ENCODE measurements around the gene NDUFA11.
"Not testable (repeated sequence)": the region's sequence is repeated elsewhere in the genome, so short reads cannot be mapped to it uniquely, and the experiment has no call there.

NDUFA11 gene

DNA sequence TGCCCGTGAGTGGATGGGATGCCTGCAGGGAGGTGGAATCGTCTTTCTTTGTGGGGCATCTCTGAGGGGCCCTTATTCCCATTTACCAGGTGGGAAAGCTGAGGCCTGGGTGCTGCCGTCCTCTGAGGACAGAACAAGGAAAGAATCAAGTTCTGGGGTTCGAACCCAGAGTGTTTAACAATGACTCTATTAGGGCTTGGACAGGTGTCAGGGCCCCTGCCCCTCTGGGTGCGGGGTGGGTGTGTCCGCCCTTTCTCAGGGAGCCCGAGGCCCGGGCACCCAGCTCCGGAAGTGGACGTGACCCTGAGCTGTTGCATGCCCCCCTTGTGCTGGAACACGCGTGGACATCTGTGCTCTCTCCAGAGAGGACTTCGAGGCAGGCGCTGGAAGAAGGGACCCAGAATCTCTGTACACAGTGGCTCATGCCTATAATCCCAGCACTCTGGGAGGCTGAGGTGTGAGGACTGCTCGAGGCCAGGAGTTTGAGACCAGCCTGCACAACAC, 10.8 kb downstream of the NDUFA11 start:
- TF ChIP-seq, protein P1, sequence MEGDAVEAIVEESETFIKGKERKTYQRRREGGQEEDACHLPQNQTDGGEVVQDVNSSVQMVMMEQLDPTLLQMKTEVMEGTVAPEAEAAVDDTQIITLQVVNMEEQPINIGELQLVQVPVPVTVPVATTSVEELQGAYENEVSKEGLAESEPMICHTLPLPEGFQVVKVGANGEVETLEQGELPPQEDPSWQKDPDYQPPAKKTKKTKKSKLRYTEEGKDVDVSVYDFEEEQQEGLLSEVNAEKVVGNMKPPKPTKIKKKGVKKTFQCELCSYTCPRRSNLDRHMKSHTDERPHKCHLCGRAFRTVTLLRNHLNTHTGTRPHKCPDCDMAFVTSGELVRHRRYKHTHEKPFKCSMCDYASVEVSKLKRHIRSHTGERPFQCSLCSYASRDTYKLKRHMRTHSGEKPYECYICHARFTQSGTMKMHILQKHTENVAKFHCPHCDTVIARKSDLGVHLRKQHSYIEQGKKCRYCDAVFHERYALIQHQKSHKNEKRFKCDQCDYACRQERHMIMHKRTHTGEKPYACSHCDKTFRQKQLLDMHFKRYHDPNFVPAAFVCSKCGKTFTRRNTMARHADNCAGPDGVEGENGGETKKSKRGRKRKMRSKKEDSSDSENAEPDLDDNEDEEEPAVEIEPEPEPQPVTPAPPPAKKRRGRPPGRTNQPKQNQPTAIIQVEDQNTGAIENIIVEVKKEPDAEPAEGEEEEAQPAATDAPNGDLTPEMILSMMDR (IDR thresholded peaks at IDR 0.05; ENCODE audit: extremely low read depth, missing control alignments): no peak
- DNase-seq (ENCODE audit: low spot score): no peak

DNA sequence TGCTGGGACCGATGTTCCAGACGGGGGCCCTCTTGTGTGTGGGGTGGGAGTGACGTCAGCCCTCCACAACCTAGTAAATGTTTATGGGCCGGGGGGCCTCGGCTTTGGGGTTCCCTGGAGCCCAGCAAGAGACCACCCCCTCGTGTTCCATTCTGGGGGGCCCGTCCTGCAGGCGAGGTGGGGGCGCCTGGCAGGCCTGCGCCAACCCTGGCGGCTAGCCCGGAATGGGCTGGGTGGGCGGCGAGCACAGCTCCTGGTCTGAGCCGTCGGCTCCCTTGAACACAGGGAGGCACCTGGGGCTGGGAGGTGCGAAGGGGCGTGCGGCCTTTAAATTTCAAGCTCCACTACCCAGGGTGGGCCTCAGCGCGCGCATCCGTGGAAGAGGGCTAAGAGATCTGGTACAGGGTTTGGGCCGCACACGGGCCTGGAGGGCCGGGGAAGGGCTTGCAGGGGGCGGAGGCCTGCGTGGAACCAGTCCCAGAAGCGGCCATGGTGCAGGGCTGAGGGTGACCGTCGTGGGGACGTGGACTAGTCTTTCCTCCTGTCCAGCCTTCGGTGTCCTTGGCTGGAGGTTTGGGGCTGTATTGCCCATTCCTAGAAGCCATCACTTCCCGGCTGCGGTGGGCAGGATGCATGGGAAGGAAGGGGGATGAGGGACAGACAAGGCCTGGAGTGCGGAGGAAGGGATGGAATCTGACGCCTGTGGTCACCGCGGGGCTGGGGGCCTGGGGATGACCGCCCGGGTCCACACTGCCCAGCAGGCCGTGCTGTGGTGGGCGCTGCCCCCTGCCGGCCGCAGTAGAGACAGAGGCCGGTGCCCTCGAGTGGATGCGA, 11.4 kb downstream of the NDUFA11 start:
- TF ChIP-seq, protein P1 (IDR thresholded peaks at IDR 0.05; ENCODE audit: extremely low read depth, missing control alignments): peak; percentile 1
- DNase-seq (ENCODE audit: low spot score): peak; percentile 63

DNA sequence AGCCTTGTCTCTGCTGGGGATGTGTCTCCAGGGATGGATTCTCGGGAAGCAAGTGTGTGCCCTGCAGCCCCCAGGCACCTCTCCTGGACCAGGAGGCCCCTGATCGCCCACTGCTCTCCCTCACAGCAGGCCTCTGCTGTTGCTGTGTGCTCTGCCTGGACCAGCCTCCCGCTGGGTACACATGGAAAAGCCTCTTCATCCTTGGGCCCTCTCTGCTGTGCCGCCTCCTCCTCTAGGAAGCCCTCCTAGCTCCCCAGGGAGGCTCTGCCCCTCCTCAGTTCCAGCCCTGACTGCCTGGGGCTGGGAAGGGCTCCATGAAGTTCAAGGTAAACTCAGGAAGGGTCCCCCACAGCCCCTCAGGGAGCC, 12.0 kb downstream of the NDUFA11 start:
- TF ChIP-seq, protein P1 (IDR thresholded peaks at IDR 0.05; ENCODE audit: extremely low read depth, missing control alignments): no peak
- no peak for DNase-seq (ENCODE audit: low spot score)

DNA sequence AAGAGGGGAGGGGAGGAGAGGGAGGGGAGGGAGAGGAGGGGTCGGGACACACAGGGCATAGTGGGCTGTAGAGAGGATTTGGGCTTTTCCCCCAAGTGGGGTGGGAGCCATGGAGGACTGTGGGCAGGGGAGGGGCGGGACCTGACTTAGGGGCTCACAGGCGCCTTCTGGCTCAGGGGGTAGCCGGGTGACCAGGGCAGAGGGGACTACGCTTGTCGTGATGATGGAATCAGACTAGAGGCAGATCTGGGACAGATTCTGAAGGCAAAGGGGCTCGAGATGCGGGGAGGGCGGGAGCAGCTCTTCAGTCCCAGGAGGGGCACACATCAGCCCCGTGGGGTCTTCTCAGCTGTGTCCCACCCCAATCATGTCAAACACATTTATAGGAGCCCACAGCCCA, 13.5 kb downstream of the NDUFA11 start:
- TF ChIP-seq, protein P1 (IDR thresholded peaks at IDR 0.05; ENCODE audit: extremely low read depth, missing control alignments): no peak

DNA sequence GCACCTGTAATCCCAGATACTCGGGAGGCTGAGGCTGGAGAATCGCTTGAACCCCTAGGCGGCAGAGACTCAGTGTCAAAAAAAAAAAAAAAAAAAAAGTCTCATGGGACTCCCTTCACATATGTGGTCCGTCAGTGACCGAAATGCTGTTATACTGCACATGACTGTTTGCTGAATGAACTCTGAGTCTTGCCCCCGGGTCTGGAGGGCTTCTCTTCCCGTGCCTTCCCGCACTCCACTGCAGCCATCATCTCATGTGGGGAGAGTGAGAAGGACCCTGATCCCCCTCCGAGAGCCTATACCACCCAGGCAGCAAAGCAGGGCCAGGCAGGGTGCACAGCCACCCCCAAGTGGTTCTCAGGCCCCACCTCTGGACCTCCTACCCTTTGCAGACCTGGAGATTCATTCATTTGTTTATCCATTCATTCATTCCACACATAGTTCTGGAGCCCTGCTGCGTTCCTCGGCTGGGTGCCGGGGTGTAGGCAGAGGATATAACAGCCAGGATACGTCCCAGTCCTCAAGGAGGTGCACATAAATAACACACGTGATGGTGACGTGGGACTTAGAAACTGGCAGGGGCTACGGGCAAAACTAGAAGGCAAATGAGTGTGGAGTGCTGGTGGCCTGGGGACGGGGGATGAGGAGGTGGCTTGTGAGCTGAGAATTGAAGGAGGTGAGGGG, 14.2 kb downstream of the NDUFA11 start:
- TF ChIP-seq, protein P1 (IDR thresholded peaks at IDR 0.05; ENCODE audit: extremely low read depth, missing control alignments): no peak
- DNase-seq (ENCODE audit: low spot score): no peak

More for the DNA sequence above, 13.5 kb downstream of the NDUFA11 start:
- no peak for DNase-seq (ENCODE audit: low spot score)

DNA sequence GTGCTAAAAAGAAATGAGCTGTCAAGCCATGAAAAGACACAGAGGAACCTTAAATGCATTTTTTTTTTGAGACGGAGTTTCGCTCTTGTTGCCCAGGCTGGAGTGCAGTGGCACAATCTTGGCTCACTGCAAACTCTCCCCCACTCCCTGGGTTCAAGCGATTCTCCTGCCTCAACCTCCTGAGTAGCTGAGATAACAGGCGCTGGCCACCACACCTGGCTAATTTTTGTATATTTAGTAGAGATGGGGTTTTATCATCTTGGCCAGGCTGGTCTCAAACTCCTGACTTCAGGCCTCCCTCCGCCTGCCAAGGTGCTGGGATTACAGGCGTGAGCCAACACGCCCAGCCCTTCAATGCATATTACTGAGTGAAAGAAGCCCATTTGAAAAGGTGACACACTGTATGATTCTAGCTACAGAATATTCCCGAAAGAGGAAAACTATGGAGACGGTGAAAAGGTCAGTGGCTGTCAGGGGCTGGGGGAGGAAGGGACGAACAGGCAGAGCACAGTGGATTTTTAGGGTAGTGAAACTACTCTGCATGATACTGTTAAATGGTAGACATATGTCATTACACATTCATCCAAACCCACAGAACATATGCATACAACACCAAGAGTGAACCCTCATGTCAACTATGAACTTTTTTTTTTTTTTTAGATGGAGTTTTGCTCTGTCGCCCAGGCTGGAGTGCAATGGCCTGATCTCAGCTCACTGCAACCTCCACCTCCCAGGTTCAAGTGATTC, 19.4 kb downstream of the NDUFA11 start:
- DNase-seq (ENCODE audit: low spot score): not testable (repeated sequence)

DNA sequence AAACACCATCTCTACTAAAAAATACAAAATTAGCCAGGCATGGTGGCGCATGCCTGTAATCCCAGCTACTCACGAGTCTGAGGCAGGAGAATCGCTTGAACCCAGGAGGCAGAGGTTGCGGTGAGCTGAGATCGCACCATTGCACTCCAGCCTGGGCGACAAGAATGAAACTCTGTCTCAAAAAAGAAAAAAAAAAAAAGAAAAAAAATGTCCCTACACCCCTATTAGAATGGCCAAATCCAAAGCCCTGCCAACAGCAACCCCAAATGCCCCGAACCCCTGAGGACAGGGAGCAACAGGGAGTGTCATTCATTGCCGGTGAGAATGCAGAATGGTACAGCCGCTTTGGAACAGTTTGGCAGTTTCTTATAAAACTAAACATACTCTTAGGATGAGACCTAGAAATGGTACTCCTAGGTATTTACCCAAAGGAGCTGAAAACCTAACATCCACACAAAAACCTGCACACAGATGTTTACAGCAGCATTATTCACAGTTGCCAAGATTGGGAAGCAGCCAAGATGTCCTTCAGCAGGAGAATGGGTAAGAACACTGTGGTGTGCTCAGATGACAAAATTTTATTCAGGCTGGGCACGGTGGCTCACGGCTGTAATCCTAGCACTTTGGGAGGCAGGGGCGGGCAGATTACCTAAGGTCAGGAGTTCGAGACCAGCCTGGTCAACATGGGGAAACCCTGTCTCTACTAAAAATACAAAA, 20.3 kb downstream of the NDUFA11 start:
- DNase-seq (ENCODE audit: low spot score): not testable (repeated sequence)

Measured in GM20000 (cell line).